HepG2 (cell line): ENCODE measurements around the gene HSD3B7. TPM values are rescaled to one million over a fixed set of nuclear protein-coding genes. Genes with fewer than 3 reads are reported as not detected.

ENCODE experiments used
- ATAC-seq: fragments of 200-7000 bp; cut with Tn5 transposase; 3 replicates; pipeline ENCODE4 v1.9.1; 2020; ENCODE audit warnings: mild to moderate bottlenecking, moderate library complexity
- BruUV-seq: library from RNA; stranded (reverse); fragments of 400-500 nt; replicated peaks from 2 replicates; lab custom pipeline; 2021; lab: Mats Ljungman, UMichigan
- CTCF ChIA-PET: fragments of 300-600 bp; formaldehyde crosslinking; extraction: SDS; loops from one replicate; lab custom pipeline; 2021; ENCODE audit warnings: low total read pairs, inconsistent platforms, low intra/inter-chr PET ratio; lab: Yijun Ruan, JAX
- POLR2A ChIA-PET: fragments of 350-600 bp; sonication (Branson Sonifier 250); formaldehyde crosslinking; loops from one replicate; lab custom pipeline; 2020; ENCODE audit warnings: antibody characterized with exemption, inconsistent platforms; lab: Yijun Ruan, JAX
- DNase-seq: peaks from one replicate; pipeline ENCODE4 v3.0.0-alpha.2; 2015; ENCODE audit warnings: low spot score
- FAIRE-seq: peaks from 3 replicates; lab custom pipeline; 2011; peaks lifted over from hg19 to GRCh38; lab: Jason Lieb, UNC
- H2AFZ ChIP-seq: one replicate; pipeline ENCODE4 v1.6.1; 2011; ENCODE audit warnings: low read length, inconsistent platforms
- H3K27ac ChIP-seq: fragments of 300-600 bp; 3 replicates; pipeline ENCODE4 v1.8.0; 2011; ENCODE audit warnings: mixed run types, mild to moderate bottlenecking, mixed read lengths, low read length, inconsistent platforms; ENCODE audit not compliant: insufficient read depth; ENCODE audit errors: extremely low read length
- H3K27me3 ChIP-seq, 2 experiments: fragments of 200-600 bp in 1 of 2; 2 replicates in 1 of 2; 3 replicates in 1 of 2; pipeline versions ENCODE4 v1.6.0 to v1.8.0; 2011; ENCODE audit warnings: low read length in 2 of 2, mild to moderate bottlenecking in 2 of 2, moderate library complexity in 2 of 2, inconsistent platforms in 1 of 2; ENCODE audit not compliant: insufficient read depth in 2 of 2, control insufficient read depth in 1 of 2
- H3K36me3 ChIP-seq, 2 experiments: fragments of 200-600 bp in 1 of 2; replicated peaks in 1 of 2; 2 replicates in 1 of 2; 3 replicates in 1 of 2; pipeline versions ENCODE4 v1.5.1 to v1.8.0; 2011; ENCODE audit warnings: low read length in 2 of 2, inconsistent platforms in 1 of 2; ENCODE audit not compliant: insufficient read depth in 2 of 2, control insufficient read depth in 1 of 2
- H3K4me1 ChIP-seq: 2 replicates; pipeline ENCODE4 v1.5.1; 2012; ENCODE audit warnings: low read length, inconsistent platforms; ENCODE audit not compliant: insufficient read depth
- H3K4me2 ChIP-seq: 2 replicates; pipeline ENCODE4 v1.6.0; 2011; ENCODE audit warnings: low read depth, low read length, inconsistent platforms
- H3K4me3 ChIP-seq, 3 experiments: fragments of 200-600 bp in 1 of 3; sonication (generic), shearing (Covaris generic) in 1 of 3; replicated peaks in 1 of 3; 2 replicates each; pipeline ENCODE4 v1.5.1; 2011 to 2016; ENCODE audit warnings: low read length in 3 of 3, inconsistent platforms in 2 of 3, low read depth in 2 of 3, mild to moderate bottlenecking in 2 of 3, control low read depth in 1 of 3, mixed read lengths in 1 of 3; ENCODE audit not compliant: insufficient read depth in 1 of 3
- H3K79me2 ChIP-seq: one replicate; pipeline ENCODE4 v1.6.1; 2011; ENCODE audit warnings: low read length, inconsistent platforms; ENCODE audit not compliant: insufficient read depth
- H3K9ac ChIP-seq: 2 replicates; pipeline ENCODE4 v1.6.0; 2011; ENCODE audit warnings: mild to moderate bottlenecking, low read depth, low read length, inconsistent platforms; ENCODE audit not compliant: insufficient read depth
- H3K9me3 ChIP-seq: 2 replicates; pipeline ENCODE4 v1.5.1; 2012; ENCODE audit warnings: mild to moderate bottlenecking, low read length
- H4K20me1 ChIP-seq: 2 replicates; pipeline ENCODE4 v1.6.0; 2011; ENCODE audit warnings: inconsistent platforms, mild to moderate bottlenecking, low read length, moderate library complexity; ENCODE audit not compliant: insufficient read depth
- ARNT2 ChIP-seq: sonication (generic); formaldehyde crosslinking; IDR thresholded peaks from 2 replicates; pipeline ENCODE4 v1.8.0; 2022; ENCODE audit warnings: mild to moderate bottlenecking, low read depth, missing genetic modification reagents, moderate library complexity
- CEBPB ChIP-seq: IDR thresholded peaks from 2 replicates; pipeline ENCODE4 v1.6.1; 2011; ENCODE audit warnings: low read depth, low read length, improper control_type of control experiment, borderline replicate concordance
- ESRRA ChIP-seq: sonication (generic); formaldehyde crosslinking; IDR thresholded peaks from 2 replicates; pipeline ENCODE4 v1.5.1; 2020; ENCODE audit warnings: mild to moderate bottlenecking, low read depth, missing genetic modification reagents
- GMEB1 ChIP-seq: sonication (generic); formaldehyde crosslinking; IDR thresholded peaks from 2 replicates; pipeline ENCODE4 v1.5.1; 2020; ENCODE audit warnings: missing genetic modification reagents, mild to moderate bottlenecking, borderline replicate concordance
- HNRNPH1 ChIP-seq: fragments of 200-400 bp; formaldehyde crosslinking; optimal IDR thresholded peaks from 2 replicates; pipeline ENCODE3; 2017; ENCODE audit warnings: mild to moderate bottlenecking, low read depth, low read length
- JUNB ChIP-seq: sonication (generic); formaldehyde crosslinking; IDR thresholded peaks from 2 replicates; pipeline ENCODE4 v1.8.0; 2022; ENCODE audit warnings: missing genetic modification reagents, mild to moderate bottlenecking, borderline replicate concordance
- PRDM10 ChIP-seq: sonication (generic); formaldehyde crosslinking; IDR thresholded peaks from 2 replicates; pipeline ENCODE4 v1.4.0; 2020; ENCODE audit warnings: low read depth, missing genetic modification reagents
- SUZ12 ChIP-seq: fragments of 150-350 bp; IDR thresholded peaks from 2 replicates; pipeline ENCODE4 v1.6.1; 2014; ENCODE audit warnings: low read depth, low read length
- ZC3H4 ChIP-seq: sonication (generic); formaldehyde crosslinking; IDR thresholded peaks from 2 replicates; pipeline ENCODE4 v1.4.0; 2020; ENCODE audit warnings: missing genetic modification reagents, borderline replicate concordance
- ZMYM3 ChIP-seq: sonication (generic); formaldehyde crosslinking; IDR thresholded peaks from 2 replicates; pipeline ENCODE4 v1.5.1; 2020; ENCODE audit warnings: mild to moderate bottlenecking, missing genetic modification reagents
- ZNF256 ChIP-seq: sonication (generic); formaldehyde crosslinking; conservative IDR thresholded peaks from 2 replicates; pipeline ENCODE4 v1.4.0; 2020; ENCODE audit warnings: missing genetic modification reagents
- ZNF547 ChIP-seq: sonication (generic); formaldehyde crosslinking; IDR thresholded peaks from 2 replicates; pipeline ENCODE4 v1.5.1; 2020; ENCODE audit warnings: mild to moderate bottlenecking, missing genetic modification reagents
- ZNF737 ChIP-seq: sonication (generic); formaldehyde crosslinking; IDR thresholded peaks from 2 replicates; pipeline ENCODE4 v1.5.0; 2020; ENCODE audit warnings: missing genetic modification reagents, mild to moderate bottlenecking, borderline replicate concordance
- WGBS: methylation state at CpG from one replicate; pipeline ENCODE4 v1.1.6; 2017; ENCODE audit warnings: low lambda C conversion rate; 5-methylcytosine and 5-hydroxymethylcytosine counted together
- in situ Hi-C: cut with HindIII; loops from 2 replicates; pipeline ENCODE4 v1.10.0; 2017; ENCODE audit warnings: low pct_unique_long_range_greater_than_20kb; ENCODE audit not compliant: extremely low pct_ligation_motif_present
- intact Hi-C: fragments of 100-400 bp; cut with micrococcal nuclease; formaldehyde crosslinking; loops from one replicate; pipeline ENCODE4 v1.10.0; 2022; ENCODE audit not compliant: unreplicated experiment
- polyA plus RNA-seq, 8 experiments: library from polyadenylated mRNA; depleted of rRNA in 3 of 8; stranded (reverse) in 7 of 8; unstranded in 1 of 8; fragments of >200 nt; fragmentation: Illumina TruSeq in 4 of 8; extraction: Trizol in 4 of 8; gene quantifications; 2 replicates each; pipeline versions ENCODE4 v1.2.1 to v1.2.3, GENCODE V29; 2011 to 2016; ENCODE audit warnings: low read depth in 4 of 8, missing spikeins in 1 of 8, mixed read lengths in 1 of 8; ENCODE audit not compliant: insufficient read depth in 1 of 8
- total RNA-seq, 5 experiments: library from RNA; depleted of rRNA; stranded (reverse); fragments of >200 nt; fragmentation: Illumina TruSeq; extraction: Trizol; gene quantifications; 2 replicates each; pipeline ENCODE4 v1.2.3, GENCODE V29; 2016; ENCODE audit warnings: low read depth in 1 of 5

The HSD3B7 gene
- total and polyA plus RNA-seq, 2 of the 13 experiments (the other 11 are each of a cell fraction or from before 2014, with no cell fraction given), result 32.9 to 69.7 TPM

DNA sequence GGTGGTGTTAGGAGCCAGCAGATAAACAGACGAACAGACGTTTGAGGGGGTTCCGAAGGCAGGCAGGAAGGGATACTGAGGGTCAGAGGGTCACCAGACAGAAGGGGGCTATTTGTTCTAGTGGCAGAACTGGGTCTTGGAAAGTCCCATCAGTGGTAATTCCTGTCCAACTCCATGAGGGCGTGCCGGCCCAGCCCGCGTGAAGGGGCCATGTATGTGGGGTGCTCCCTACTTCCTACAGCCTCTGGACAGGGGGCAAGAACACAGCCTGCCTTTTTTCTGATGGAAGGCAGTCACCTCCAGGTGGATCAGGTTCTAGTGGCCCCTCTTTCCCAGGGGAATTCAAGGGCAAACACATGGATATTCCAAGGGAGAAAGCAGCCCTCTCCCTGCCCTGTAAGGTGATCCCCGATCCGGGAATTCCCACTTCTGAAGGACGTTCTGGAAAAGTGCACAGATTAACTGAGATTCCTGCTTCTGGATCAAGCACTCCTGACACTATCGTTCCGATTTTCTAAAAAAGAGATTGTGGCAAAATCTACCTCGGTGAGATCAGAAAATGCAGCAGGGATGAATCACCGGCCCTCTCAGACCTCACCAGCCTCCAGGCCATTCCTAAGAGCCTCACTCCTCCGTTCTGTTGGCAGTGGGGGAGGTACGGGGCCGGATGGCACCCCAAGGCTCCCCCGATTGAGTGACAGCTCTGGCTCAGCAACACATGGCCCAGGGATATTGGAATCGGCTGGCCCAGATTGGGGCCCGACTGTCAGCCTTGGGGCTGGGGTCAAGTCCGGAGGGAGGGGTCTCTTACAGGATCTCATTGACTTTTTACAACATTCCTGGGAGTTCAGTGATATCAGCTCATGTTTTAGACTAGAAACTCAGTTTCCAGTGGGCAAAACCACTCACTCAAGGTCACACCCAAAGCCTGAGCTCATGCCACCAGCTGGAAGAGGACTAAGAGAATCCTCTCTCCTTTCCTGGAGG lies 13.0 kb downstream of the HSD3B7 start:
- TSS peak; percentile 82 for BruUV-seq
- H3K27me3 ChIP-seq, result no peaks in the 10 kb centered on the region; a peak in 1 of 5 replicates
- 3% methylated on average over 13 of the region's 21 CpGs for WGBS
- H3K79me2 ChIP-seq, result no peaks in the 10 kb centered on the region
- peak overlapping the region; percentile 8 for H2AFZ ChIP-seq
- H3K36me3 ChIP-seq, result no peaks in the 10 kb centered on the region
- peak overlapping the region; percentile 88 for H3K27ac ChIP-seq
- FAIRE-seq (no peak), DNase-seq (peak; percentile 49), ATAC-seq (peak; percentile 12)
- peak overlapping the region; percentile 97 for H3K4me2 ChIP-seq
- CTCF ChIA-PET, result no interaction called here
- H3K9me3 ChIP-seq, result no peaks in the 10 kb centered on the region
- H3K4me1 ChIP-seq, result peaks cover 91% of the 10 kb centered on the region
- H3K9ac ChIP-seq, result peak overlapping the region; percentile 74
- no peaks in the 10 kb centered on the region for H4K20me1 ChIP-seq
- POLR2A ChIA-PET, result interaction anchor here (0.6 to 5.9 kb wide), 36 partner anchors 8 to 703 kb away, joined by 3 to 81 read pairs (median 5); partner anchors contain the start of genes ARMC5, FUS, HSD3B7 and KAT8
- intact Hi-C loops (loop anchor here (1.0 to 5.0 kb wide), 5 partner anchors 19 to 211 kb away; partner anchors contain the start of genes ZNF629, ZNF646 and ZNF668), in situ Hi-C loops (loop anchor here (10.0 to 25.0 kb wide), 2 partner anchors 714 to 877 kb away; partner anchors contain the start of gene ZNF267)
- H3K4me3 ChIP-seq, result peak overlapping the region; percentile 84 to 89 (median 84)
- TF ChIP-seq JUNB (CRISPR knock-in tag), result no peak
- no peak for TF ChIP-seq SUZ12
- no peak for TF ChIP-seq CEBPB
- no peak for TF ChIP-seq ZNF737 (CRISPR knock-in tag)
- peak; percentile 73 for TF ChIP-seq HNRNPH1
- no peak for TF ChIP-seq ARNT2
- no peak for TF ChIP-seq ESRRA (CRISPR knock-in tag)
- TF ChIP-seq ZMYM3 (CRISPR knock-in tag), result no peak
- 0 out of 2 replicates have a peak, but pooled peaks have one; percentile 6 for TF ChIP-seq ZNF256 (CRISPR knock-in tag)
- peak; percentile 47; the same call in 1 of the 2 replicates for TF ChIP-seq ZC3H4 (CRISPR knock-in tag)
- peak; percentile 7; the same call in 1 of the 2 replicates for TF ChIP-seq PRDM10 (CRISPR knock-in tag)
- TF ChIP-seq ZNF547 (CRISPR knock-in tag), result peak; percentile 79; the same call in 1 of the 2 replicates
- peak; percentile 49; the same call in 1 of the 2 replicates for TF ChIP-seq GMEB1 (CRISPR knock-in tag)
